Psoas muscle (tissue), 8 donors: Measurements from ENCODE around the gene TEX35. TPM values are rescaled to one million over a fixed set of nuclear protein-coding genes. Genes with fewer than 3 reads are reported as not detected.

ENCODE experiments used
- ATAC-seq, 4 donors: fragments of 200-7000 bp; cut with Tn5 transposase; one replicate each; pipeline ENCODE4 v1.9.1; 2020; ENCODE audit warnings: moderate library complexity in 3 of 4, mild to moderate bottlenecking in 2 of 4
- DNase-seq, 2 donors: peaks; one replicate each; pipeline ENCODE4 v3.0.0-alpha.2; 2020
- H3K27ac ChIP-seq: fragments of 200-600 bp; one replicate; pipeline ENCODE4 v1.8.0; 2022
- H3K27me3 ChIP-seq, 3 donors: fragments of 200-600 bp in 1 of 3; one replicate each; pipeline versions ENCODE4 v1.6.1 to v1.8.0; 2013 to 2022; ENCODE audit warnings: low read length in 2 of 3, mild to moderate bottlenecking in 2 of 3, moderate library complexity in 1 of 3; ENCODE audit not compliant: insufficient read depth in 3 of 3
- H3K36me3 ChIP-seq, 2 donors: fragments of 200-600 bp in 1 of 2; one replicate each; pipeline versions ENCODE4 v1.6.1 to v1.8.0; 2013 to 2022; ENCODE audit warnings: low read depth in 1 of 2, mild to moderate bottlenecking in 1 of 2, moderate library complexity in 1 of 2; ENCODE audit not compliant: insufficient read depth in 1 of 2
- H3K4me1 ChIP-seq: fragments of 200-600 bp; one replicate; pipeline ENCODE4 v1.8.0; 2022
- H3K4me3 ChIP-seq: fragments of 200-600 bp; one replicate; pipeline ENCODE4 v1.8.0; 2022; ENCODE audit warnings: mild to moderate bottlenecking
- H3K9me3 ChIP-seq: fragments of 200-600 bp; one replicate; pipeline ENCODE4 v1.8.0; 2022
- CTCF ChIP-seq: fragments of 200-600 bp; IDR thresholded peaks from one replicate; pipeline ENCODE4 v1.8.0; 2022; ENCODE audit warnings: antibody characterized with exemption
- WGBS, 3 donors: extraction: QIAGEN DNeasy Blood & Tissue Kit; methylation state at CpG; one replicate each; pipeline versions ENCODE4 v1.1.6 to v1.1.7; 2013; 5-methylcytosine and 5-hydroxymethylcytosine counted together
- intact Hi-C, 2 donors: fragments of 100-400 bp; cut with DNase I; formaldehyde crosslinking; loops; one replicate each; pipeline versions ENCODE4 v1.11.0 to v1.14.2; 2022
- polyA plus RNA-seq, 3 donors: library from polyadenylated mRNA; stranded (reverse); fragments of 200-250 nt; gene quantifications; one replicate each; pipeline ENCODE4 v1.2.3, GENCODE V29; 2013
- total RNA-seq, 4 donors: library from RNA; stranded (reverse); fragmentation: NEBNext Ultra II Directional in 2 of 4; extraction: Animal tissue kit (Norgen Biotek cat#: 25700) in 2 of 4; gene quantifications; one replicate each; pipeline versions ENCODE4 v1.2.1 to v1.2.4, GENCODE V29; 2021 to 2023
- donor health status: healthy with polysubstance abuse.
- donor health status: DM: no; HTN: no; CAD: no; lungs with moderate emphysema.
- donor health status: Bipolar disorder and iron deficiency.
- donor health status: healthy.
- donor health status: DM: yes; HTN: yes; CAD: no.
- donor health status: DM: no; HTN: no; CAD: no.
- donor health status: DM: no; HTN: no; CAD: no.
- donor health status: DM: yes; HTN: yes; CAD: no.

The TEX35 gene
- total and polyA plus RNA-seq, 7 donors, result not detected

DNA sequence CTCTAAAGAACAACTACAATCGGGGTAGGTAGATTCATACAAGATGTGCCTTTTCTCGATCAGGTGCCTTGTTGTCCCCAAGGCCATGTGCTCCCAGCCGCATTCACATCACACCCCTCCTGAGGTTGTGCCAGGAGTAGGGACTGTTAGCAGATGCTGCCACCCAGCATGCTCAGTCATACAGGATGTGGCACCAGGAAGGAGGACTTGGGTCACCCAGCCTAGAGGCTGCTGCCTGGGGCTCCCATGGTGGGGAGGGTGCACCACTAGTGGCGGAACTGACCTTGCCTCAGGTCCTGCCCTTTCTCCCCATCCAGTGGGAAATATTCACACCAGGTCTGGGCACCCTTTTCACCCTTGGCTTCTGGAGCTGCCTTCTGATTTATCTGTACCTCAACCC is 8.3 kb downstream of the TEX35 start:
- DNase-seq (no peak), ATAC-seq (no peak)
- H3K9me3 ChIP-seq, result no peaks in the 10 kb centered on the region
- no peaks in the 10 kb centered on the region for H3K27me3 ChIP-seq
- intact Hi-C loops, result no loop called here
- H3K27ac ChIP-seq, result no peak overlapping the region
- H3K36me3 ChIP-seq, result no peaks in the 10 kb centered on the region
- no peak for TF ChIP-seq CTCF
- H3K4me3 ChIP-seq, result no peak overlapping the region
- WGBS, 3 donors, result 93 to 97% (median 94%) methylated on average over 4 of the region's 4 CpGs
- H3K4me1 ChIP-seq, result no peaks in the 10 kb centered on the region

DNA sequence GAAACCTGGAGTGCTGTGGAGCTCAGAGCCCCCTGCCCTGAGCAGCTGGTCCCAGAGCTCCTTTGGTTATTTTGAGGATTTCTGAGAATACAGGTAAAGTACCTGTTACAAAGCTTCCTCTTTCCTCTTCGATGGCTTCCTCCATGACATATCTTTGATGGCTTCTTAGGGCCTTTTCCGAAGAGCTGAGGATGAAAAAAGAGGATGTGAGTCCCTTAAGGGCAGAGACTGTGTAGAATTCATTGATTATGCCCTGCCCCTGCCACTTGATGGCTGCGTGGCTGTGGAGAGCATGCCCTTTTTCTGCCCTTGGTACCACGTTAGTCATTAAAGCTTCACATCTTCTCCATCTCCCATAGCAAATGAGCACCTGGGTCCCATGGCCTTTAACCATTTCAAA is 14.2 kb downstream of the TEX35 start:
- Histone ChIP-seq H3K27me3 (no peaks in the 10 kb centered on the region), H3K9me3 (no peaks in the 10 kb centered on the region), H3K36me3 (no peaks in the 10 kb centered on the region), H3K27ac (no peak overlapping the region), H3K4me3 (no peak overlapping the region), H3K4me1 (no peaks in the 10 kb centered on the region)
- 89 to 90% (median 89%) methylated on average over 4 of the region's 4 CpGs for WGBS, 3 donors
- DNase-seq, result no peak
- intact Hi-C loops, result no loop called here
- no peak for ATAC-seq
- no peak for TF ChIP-seq CTCF

GRCh38 chr1:178528228-178528952 is 15.5 kb downstream of the TEX35 start:
- H3K36me3 ChIP-seq, result no peaks in the 10 kb centered on the region
- intact Hi-C loops, result no loop called here
- H3K27ac ChIP-seq, result no peak overlapping the region
- H3K4me3 ChIP-seq, result no peak overlapping the region
- no peaks in the 10 kb centered on the region for H3K9me3 ChIP-seq
- no peak for TF ChIP-seq CTCF
- 56 to 71% (median 57%) methylated on average over 10 of the region's 10 CpGs for WGBS, 3 donors
- DNase-seq, result no peak
- no peaks in the 10 kb centered on the region for H3K4me1 ChIP-seq
- no peaks in the 10 kb centered on the region for H3K27me3 ChIP-seq
- ATAC-seq, result peak in 1 of 4 donors; percentile 19

DNA sequence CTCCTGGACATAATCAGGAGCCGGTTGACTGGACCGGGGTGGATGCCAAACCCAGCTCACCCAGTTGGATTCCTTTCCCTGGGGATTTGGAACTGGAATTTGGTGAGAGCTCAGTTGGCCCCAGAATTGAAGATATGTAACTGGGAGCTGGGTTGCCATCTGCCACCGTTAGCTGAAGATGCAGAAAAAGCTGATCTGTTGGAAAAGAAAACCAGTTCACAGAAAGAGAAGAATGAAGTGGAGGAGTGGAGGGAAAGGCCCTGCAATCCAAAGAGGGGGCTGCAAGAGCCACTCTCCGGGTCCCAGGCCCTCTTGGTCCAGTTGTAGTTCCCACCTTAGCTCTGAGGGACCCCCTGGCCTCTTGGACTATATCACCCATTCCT is 16.0 kb downstream of the TEX35 start:
- Histone ChIP-seq H3K4me1 (no peaks in the 10 kb centered on the region), H3K27ac (no peak overlapping the region), H3K9me3 (no peaks in the 10 kb centered on the region), H3K36me3 (no peaks in the 10 kb centered on the region), H3K27me3 (no peaks in the 10 kb centered on the region), H3K4me3 (no peak overlapping the region)
- 36 to 52% (median 44%) methylated on average over 4 of the region's 4 CpGs for WGBS, 3 donors
- ATAC-seq, result no peak
- no peak for TF ChIP-seq CTCF
- no peak for DNase-seq
- intact Hi-C loops, result no loop called here
